Testis (tissue), 3 donors: ENCODE data around the gene SDCCAG8. TPM values are rescaled to one million over a fixed set of nuclear protein-coding genes. Genes with fewer than 3 reads are reported as not detected.

Source experiments
- DNase-seq: peaks from one replicate; pipeline ENCODE4 v3.0.0-alpha.2; 2019
- H3K27ac ChIP-seq, 2 donors: fragments of 200-600 bp; sonication (generic); one replicate each; pipeline ENCODE4 v1.5.1; 2019
- H3K27me3 ChIP-seq: fragments of 200-600 bp; sonication (generic); one replicate; pipeline ENCODE4 v1.5.1; 2019
- H3K36me3 ChIP-seq: fragments of 200-600 bp; sonication (generic); one replicate; pipeline ENCODE4 v1.5.1; 2017; ENCODE audit warnings: low read depth; ENCODE audit errors: missing control alignments
- H3K4me1 ChIP-seq: fragments of 200-600 bp; sonication (generic); one replicate; pipeline ENCODE4 v1.5.1; 2019
- H3K4me3 ChIP-seq, 2 donors: fragments of 200-600 bp; sonication (generic); one replicate each; pipeline ENCODE4 v1.5.1; 2017 to 2019
- H3K9me3 ChIP-seq: fragments of 200-600 bp; sonication (generic); one replicate; pipeline ENCODE4 v1.5.1; 2017
- CTCF ChIP-seq, 3 experiments: fragments of 450-650 bp in 2 of 3; fragments of 200-600 bp in 1 of 3; sonication (generic) in 1 of 3; IDR thresholded peaks; one replicate each; pipeline ENCODE4 v1.5.1; 2016 to 2019; ENCODE audit warnings: antibody characterized with exemption in 3 of 3, mild to moderate bottlenecking in 2 of 3, moderate library complexity in 1 of 3
- POLR2A ChIP-seq: fragments of 450-650 bp; IDR thresholded peaks from one replicate; pipeline ENCODE4 v1.6.1; 2017; ENCODE audit warnings: antibody characterized with exemption, mild to moderate bottlenecking, moderate library complexity
- WGBS, 2 donors: methylation state at CpG; one replicate each; pipeline ENCODE4 v1.1.5; 2018; 5-methylcytosine and 5-hydroxymethylcytosine counted together
- intact Hi-C: fragments of 100-400 bp; cut with DNase I; formaldehyde crosslinking; loops from one replicate; pipeline ENCODE4 v1.15.1; 2023; ENCODE audit warnings: low total_unique reads
- polyA plus RNA-seq: library from polyadenylated mRNA; stranded (reverse); fragments of 350-450 nt; fragmentation: Illumina TruSeq; extraction: RNeasy Lipid Tissue Mini Kit (QIAGEN cat#74804); gene quantifications from one replicate; pipeline ENCODE4 v1.2.3, GENCODE V29; 2014; ENCODE audit warnings: low read depth, low replicate concordance; ENCODE audit not compliant: insufficient read depth
- total RNA-seq, 2 donors: library from RNA; depleted of rRNA; stranded (reverse); fragments of >200 nt; gene quantifications; one replicate each; pipeline ENCODE4 v1.2.3, GENCODE V29; 2016

Gene SDCCAG8
- total and polyA plus RNA-seq, 3 donors from 2014 or later = 21.9 to 45.4 (median 40.6) TPM

DNA sequence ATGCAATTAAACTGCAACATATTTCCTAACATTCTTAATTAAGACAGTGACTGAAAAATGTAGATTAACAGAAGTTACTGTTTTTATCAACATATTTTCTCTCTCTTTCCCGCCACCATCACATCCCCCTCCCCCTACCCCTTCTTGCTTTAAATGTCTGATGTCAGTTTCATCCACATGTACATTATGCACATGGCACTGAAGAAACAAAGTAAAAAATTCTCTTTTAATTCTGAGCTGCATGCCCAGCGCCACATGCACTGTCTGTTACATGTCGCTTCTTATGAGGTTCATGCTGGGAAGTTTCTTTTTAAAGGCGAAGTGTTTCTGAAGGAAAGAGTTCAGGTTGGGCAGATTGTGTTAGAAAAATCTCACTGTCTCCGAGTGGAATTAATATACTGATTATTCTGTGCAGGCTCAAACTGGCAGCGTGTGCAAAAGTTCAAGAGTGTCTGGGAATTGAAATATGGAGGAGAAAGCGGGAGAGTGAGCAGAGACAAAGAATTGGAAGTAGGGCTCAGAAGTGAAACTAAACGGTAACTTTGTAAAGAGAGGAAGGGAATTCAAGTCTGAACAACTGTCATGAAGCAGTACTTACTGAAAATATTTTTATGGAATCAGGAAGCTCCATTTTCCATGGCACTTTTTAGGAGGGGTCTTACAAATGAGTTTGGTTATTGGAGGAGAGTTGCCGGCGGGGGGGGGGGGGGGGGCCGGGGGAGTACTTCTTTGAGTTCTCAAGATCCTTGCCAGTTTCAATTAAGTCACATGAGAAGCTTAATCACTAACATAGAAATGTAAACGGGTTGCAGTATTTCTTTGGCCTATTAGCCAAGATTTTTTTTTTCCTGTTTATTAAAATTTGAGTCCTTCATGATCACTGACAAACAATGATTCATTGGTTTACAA, 217.6 kb downstream of the SDCCAG8 start:
- no peaks in the 10 kb centered on the region for H3K4me1 ChIP-seq
- no peaks in the 10 kb centered on the region for H3K9me3 ChIP-seq
- DNase-seq = no peak
- TF ChIP-seq CTCF (IDR thresholded peaks at IDR 0.05) = no peak
- 9 to 10% methylated on average over 11 to 12 of the region's 12 CpGs for WGBS, 2 donors
- H3K27ac ChIP-seq = no peak overlapping the region
- intact Hi-C loops = no loop called here
- no peaks in the 10 kb centered on the region for H3K36me3 ChIP-seq
- H3K4me3 ChIP-seq = peak overlapping the region in 1 of 2 donors; percentile 5
- no peaks in the 10 kb centered on the region for H3K27me3 ChIP-seq

GRCh38 chr1:243474136-243474881, 218.5 kb downstream of the SDCCAG8 start:
- 53 to 71% methylated on average over 17 to 55 of the region's 55 CpGs for WGBS, 2 donors
- TF ChIP-seq POLR2A (no peak), CTCF (IDR thresholded peaks at IDR 0.05) (no peak)
- peak overlapping the region; percentile 0 to 29 for H3K4me3 ChIP-seq
- no peaks in the 10 kb centered on the region for H3K9me3 ChIP-seq
- no peak overlapping the region for H3K27ac ChIP-seq
- H3K4me1 ChIP-seq = no peaks in the 10 kb centered on the region
- no peaks in the 10 kb centered on the region for H3K27me3 ChIP-seq
- intact Hi-C loops = no loop called here
- no peaks in the 10 kb centered on the region for H3K36me3 ChIP-seq
- no peak for DNase-seq

- intact Hi-C loops = no loop called here
- Histone ChIP-seq H3K9me3 (no peaks in the 10 kb centered on the region), H3K4me1 (no peaks in the 10 kb centered on the region), H3K27ac (no peak overlapping the region), H3K36me3 (no peaks in the 10 kb centered on the region), H3K27me3 (no peaks in the 10 kb centered on the region), H3K4me3 (peak overlapping the region in 1 of 2 donors; percentile 0)
- 61 to 82% methylated on average over 9 of the region's 9 CpGs for WGBS, 2 donors
- TF ChIP-seq CTCF (IDR thresholded peaks at IDR 0.05) (no peak), POLR2A (no peak)
- DNase-seq = no peak
Measured at GRCh38 chr1:243474906-243475305, 219.1 kb downstream of the SDCCAG8 start.

- intact Hi-C loops = no loop called here
- Histone ChIP-seq H3K27me3 (no peaks in the 10 kb centered on the region), H3K36me3 (no peaks in the 10 kb centered on the region), H3K4me1 (no peaks in the 10 kb centered on the region), H3K9me3 (no peaks in the 10 kb centered on the region), H3K27ac (no peak overlapping the region), H3K4me3 (no peak overlapping the region)
- no peak for TF ChIP-seq POLR2A
- no peak for TF ChIP-seq CTCF (IDR thresholded peaks at IDR 0.05)
- 89 to 91% methylated on average over 7 of the region's 7 CpGs for WGBS, 2 donors
- DNase-seq = no peak
Measured at GRCh38 chr1:243475966-243476365, 220.1 kb downstream of the SDCCAG8 start.
